D721Med (cell line): Measurements from ENCODE around the gene PTRH1.
A peak's percentile ranks its signal among the peaks of the same experiment; 100 is the strongest.

ENCODE experiments used
- DNase-seq: peaks from one replicate; pipeline ENCODE4 v3.0.0; 2011; ENCODE audit warnings: low spot score; ENCODE audit not compliant: insufficient read length
- FAIRE-seq: peaks from 2 replicates; lab custom pipeline; 2011; peaks lifted over from hg19 to GRCh38; lab: Jason Lieb, UNC
- TF ChIP-seq, protein P1 (sequence below): IDR thresholded peaks from 2 replicates; pipeline ENCODE4 v1.5.1; 2012; ENCODE audit warnings: mild to moderate bottlenecking, control low read depth; ENCODE audit not compliant: insufficient read depth; ENCODE audit errors: missing control alignments

Gene PTRH1

DNA sequence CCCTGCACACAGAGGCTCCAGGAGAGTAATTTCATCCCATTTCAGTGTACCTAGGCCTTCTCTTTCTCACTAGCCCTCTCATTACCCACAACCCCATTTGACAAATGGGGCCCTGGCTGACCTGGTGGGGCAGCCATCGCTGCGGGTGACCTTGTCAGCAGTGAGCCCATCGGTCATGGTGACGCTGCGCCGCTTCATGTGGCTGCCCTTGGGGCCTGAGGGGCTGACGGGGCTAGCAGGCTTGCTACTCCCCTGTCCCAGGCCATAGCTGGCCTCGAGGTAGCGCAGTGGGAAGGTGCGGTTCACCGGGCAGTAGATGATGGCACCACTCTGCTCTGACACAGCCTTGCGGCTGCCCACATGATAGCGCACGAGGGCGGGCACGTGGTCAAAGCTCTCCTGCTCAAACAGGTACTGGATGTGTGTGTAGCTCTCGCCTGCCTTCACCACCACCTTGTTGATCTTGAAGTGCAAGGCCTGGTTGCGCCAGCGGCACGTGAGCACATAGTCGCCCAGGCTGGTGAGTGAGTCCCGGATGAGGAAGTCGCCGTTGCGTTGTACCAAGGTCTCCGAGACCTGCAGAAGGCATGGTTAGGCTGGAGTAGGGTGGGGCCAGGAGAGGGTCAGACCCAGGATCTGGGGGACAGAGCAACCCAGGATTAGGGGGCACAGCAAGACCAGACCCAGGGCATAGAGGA is 33.8 kb upstream of the PTRH1 start:
- DNase-seq (no peak), FAIRE-seq (no peak)
- TF ChIP-seq, protein P1, sequence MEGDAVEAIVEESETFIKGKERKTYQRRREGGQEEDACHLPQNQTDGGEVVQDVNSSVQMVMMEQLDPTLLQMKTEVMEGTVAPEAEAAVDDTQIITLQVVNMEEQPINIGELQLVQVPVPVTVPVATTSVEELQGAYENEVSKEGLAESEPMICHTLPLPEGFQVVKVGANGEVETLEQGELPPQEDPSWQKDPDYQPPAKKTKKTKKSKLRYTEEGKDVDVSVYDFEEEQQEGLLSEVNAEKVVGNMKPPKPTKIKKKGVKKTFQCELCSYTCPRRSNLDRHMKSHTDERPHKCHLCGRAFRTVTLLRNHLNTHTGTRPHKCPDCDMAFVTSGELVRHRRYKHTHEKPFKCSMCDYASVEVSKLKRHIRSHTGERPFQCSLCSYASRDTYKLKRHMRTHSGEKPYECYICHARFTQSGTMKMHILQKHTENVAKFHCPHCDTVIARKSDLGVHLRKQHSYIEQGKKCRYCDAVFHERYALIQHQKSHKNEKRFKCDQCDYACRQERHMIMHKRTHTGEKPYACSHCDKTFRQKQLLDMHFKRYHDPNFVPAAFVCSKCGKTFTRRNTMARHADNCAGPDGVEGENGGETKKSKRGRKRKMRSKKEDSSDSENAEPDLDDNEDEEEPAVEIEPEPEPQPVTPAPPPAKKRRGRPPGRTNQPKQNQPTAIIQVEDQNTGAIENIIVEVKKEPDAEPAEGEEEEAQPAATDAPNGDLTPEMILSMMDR, result no peak

DNA sequence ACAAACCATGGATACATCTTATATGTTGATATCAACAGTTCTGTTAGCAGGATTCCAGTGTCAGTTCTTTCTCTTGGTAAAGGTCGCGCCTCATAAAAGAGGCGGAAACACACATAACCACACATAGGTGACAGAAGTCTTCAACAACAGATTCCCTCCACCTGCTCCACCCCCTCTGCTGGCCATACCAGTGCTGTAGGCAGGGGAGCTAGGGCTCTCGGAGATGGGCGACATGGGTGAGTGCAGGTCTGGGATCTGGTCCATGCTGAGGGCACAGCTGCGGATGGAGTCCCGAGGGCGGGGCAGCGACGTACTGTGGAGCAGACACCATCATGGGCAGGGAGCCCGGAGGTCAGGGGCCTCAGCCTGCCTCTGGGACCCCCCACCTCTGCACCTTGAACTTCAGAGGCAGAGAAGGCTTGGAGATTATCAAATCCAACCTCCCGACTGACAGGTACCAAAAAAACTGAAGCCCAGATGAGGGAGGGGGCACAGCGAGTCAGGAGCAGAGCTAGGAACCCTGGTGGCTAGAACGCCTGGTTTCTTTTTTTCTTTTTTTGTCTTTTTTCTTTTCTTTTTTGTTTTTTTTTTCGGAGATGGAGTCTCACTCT is 31.6 kb upstream of the PTRH1 start:
- TF ChIP-seq, protein P1, result no peak
- FAIRE-seq (no peak), DNase-seq (no peak)

DNA sequence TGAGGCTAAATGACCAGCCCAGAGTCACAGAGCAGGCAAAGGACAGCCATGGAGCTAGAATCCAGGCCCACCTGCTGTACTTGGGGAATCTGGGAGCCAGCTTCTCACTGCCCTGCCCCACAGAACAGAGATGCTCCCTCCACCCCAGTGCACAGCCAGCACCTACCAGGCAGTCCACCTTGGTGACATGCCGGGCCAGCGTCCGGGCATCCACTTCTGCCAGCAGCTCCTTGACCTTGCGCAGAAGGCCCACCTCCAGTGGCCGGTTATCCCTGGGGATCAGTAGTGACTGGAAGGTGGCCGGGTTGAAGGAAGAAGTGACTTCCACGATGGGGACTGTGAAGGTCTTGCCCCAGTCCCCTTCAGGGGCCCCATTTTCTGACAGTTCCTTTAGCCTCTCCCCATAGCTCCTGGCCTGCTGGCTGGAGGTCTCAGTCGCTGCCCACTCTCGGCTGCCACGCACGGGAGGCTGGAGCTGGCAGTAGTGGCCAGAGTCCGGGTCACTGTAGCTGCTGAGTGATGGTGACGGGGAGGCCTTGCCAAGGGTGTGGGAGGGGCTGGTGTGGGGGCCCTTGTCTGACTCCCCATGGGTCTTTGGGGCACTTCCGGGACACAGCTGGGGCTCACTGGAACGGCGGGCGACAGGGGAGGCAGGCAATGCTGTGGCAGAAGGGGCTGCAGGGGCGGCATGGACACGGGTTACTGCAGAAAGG is 29.1 kb upstream of the PTRH1 start:
- TF ChIP-seq, protein P1, result no peak
- DNase-seq, result no peak
- no peak for FAIRE-seq

DNA sequence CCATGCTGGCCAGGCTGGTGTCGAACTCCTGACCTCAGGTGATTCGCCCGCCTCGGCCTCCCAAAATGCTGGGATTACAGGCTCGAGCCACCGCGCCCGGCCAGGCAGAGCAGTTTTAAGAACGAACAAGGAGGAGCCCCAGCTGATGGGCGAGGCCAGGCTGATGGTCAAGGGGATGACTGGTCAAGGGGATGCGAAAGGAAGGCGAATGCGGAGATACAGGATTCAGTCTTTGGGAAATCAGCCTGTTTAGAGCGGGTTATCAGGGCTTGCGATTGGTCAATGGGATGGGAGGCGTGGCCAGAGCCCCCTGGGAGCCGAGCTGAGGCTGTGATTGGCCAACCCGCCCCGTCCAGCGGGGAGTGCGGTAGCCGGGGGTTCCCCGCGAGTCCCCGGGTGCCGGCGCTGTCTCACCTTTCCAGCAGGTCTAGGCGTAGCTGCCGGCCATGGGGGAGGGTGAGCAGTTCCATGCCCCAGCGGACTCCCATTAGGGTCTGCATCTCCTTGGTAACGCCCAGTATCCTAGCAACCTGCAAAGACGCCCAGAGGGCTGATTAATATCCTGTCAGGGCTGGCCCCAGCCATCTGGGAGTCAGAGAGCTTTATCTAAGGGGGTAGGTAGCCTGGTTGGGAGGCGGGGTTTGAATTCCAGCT is 27.1 kb upstream of the PTRH1 start:
- FAIRE-seq (no peak), DNase-seq (peak; percentile 92)
- TF ChIP-seq, protein P1, result no peak

DNA sequence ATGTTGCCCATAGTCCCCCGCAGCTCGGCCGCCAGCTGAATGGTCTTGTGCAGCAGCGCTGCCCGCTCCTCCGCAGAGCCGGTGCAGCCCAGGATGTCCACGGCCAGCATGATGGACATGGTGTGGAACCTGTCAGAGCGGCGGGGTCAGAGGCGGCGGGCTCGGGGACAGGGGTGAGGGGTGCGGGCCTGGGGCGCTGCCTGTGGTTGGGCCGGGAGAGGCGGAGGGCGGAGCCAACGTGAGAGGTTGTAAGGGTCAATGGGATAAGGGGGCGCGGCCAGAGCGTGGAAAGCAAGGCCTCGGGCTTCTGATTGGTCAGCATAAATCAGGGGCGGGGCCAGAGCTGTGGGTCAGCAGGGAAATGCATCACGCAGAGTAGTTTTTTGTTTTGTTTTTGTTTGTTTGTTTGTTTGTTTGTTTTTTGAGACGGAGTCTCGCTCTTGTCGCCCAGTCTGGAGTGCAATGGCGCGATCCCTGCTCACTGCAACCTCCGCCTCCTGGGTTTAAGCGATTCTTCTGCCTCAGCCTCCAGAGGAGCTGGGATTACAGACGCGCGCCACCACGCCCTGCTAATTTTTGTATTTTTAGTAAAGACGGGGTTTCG is 26.5 kb upstream of the PTRH1 start:
- FAIRE-seq, result no peak

DNA sequence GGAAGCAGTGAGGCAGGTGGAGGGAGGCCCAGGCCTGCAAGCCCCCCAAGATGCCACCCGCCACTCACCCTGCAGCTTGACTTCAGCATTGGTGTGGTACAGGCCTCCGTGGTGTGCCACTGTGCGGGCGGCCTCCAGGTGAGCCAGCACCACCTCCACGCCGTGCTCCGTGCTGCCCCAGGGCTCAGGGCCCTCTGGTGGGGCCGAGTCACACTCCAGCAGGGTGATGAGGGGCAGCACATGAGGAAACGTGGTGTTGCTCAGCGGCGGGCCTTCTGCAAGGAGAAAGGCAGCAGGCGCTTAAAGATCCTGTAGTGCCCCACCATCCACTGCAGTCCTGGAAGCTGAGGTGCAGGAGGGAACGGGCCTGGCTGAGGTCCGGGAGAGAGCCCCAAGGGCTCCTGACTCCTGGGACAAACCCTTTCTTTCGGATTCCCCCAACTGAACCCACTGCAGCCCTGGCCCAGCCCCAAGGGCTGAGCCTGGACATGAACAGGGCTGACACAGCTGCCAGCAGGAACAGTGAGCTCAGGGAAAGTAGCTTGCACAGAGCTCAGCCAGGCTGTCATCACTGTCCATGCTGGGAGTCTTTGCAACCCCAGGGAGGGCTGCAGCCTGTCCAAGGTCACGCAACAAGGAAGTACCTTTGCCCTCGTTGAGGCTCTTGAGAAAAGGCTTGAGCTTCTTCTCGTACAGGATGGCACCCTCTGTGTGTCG is 24.3 kb upstream of the PTRH1 start:
- TF ChIP-seq, protein P1, result no peak
- no peak for FAIRE-seq
- DNase-seq, result no peak

More for the DNA sequence above, 26.5 kb upstream of the PTRH1 start:
- TF ChIP-seq, protein P1, result no peak
- DNase-seq, result no peak
